GM11168 (cell line): ENCODE results near the gene MEGF8.
"Not testable (repeated sequence)": the region's sequence is repeated elsewhere in the genome, so short reads cannot be mapped to it uniquely, and the experiment has no call there.

ENCODE experiments used
- in situ Hi-C: fragments of 300-500 bp; cut with MboI; formaldehyde crosslinking; loops from one replicate; pipeline ENCODE4 v1.12.0; 2022; ENCODE audit warnings: low sequenced_read_pairs; ENCODE audit not compliant: unreplicated experiment

Gene MEGF8

GRCh38 chr19:42328106-42328505 is 2.7 kb downstream of the MEGF8 start:
- in situ Hi-C loops, result no loop called here

- in situ Hi-C loops, result no loop called here
These were observed 3.4 kb downstream of the MEGF8 start for GRCh38 chr19:42328854-42329253.

- in situ Hi-C loops, result no loop called here
These were observed 4.8 kb downstream of the MEGF8 start for GRCh38 chr19:42330241-42330711.

- in situ Hi-C loops, result not testable (repeated sequence)
These were observed 5.9 kb downstream of the MEGF8 start for GRCh38 chr19:42331333-42331732.

GRCh38 chr19:42332059-42332458 is 6.6 kb downstream of the MEGF8 start:
- in situ Hi-C loops, result no loop called here

- in situ Hi-C loops, result no loop called here
These were observed 7.6 kb downstream of the MEGF8 start for GRCh38 chr19:42333018-42333417.

GRCh38 chr19:42333975-42334696 is 8.7 kb downstream of the MEGF8 start:
- in situ Hi-C loops, result no loop called here

- in situ Hi-C loops, result no loop called here
These were observed 9.4 kb downstream of the MEGF8 start for GRCh38 chr19:42334697-42335373.

GRCh38 chr19:42335374-42335936 is 10.0 kb downstream of the MEGF8 start:
- in situ Hi-C loops, result no loop called here

- in situ Hi-C loops, result no loop called here
These were observed 10.5 kb downstream of the MEGF8 start for GRCh38 chr19:42335971-42336370.

- in situ Hi-C loops, result not testable (repeated sequence)
These were observed 13.9 kb downstream of the MEGF8 start for GRCh38 chr19:42339126-42339860.

- in situ Hi-C loops, result not testable (repeated sequence)
These were observed 14.5 kb downstream of the MEGF8 start for GRCh38 chr19:42339922-42340321.

GRCh38 chr19:42343344-42344110 is 18.1 kb downstream of the MEGF8 start:
- in situ Hi-C loops, result no loop called here

- in situ Hi-C loops, result no loop called here
These were observed 19.0 kb downstream of the MEGF8 start for GRCh38 chr19:42344336-42344893.

GRCh38 chr19:42345191-42345812 is 19.9 kb downstream of the MEGF8 start:
- in situ Hi-C loops, result no loop called here

- in situ Hi-C loops, result no loop called here
These were observed 22.8 kb downstream of the MEGF8 start for GRCh38 chr19:42348211-42348610.

- in situ Hi-C loops, result no loop called here
These were observed 24.1 kb downstream of the MEGF8 start for GRCh38 chr19:42349378-42350107.

GRCh38 chr19:42350417-42350816 is 25.0 kb downstream of the MEGF8 start:
- in situ Hi-C loops, result no loop called here
